Neutrophil (primary cell): ENCODE data around the gene PTPRJ.

ENCODE experiments used
- H3K27ac ChIP-seq: fragments of 200-600 bp; sonication (generic); 2 replicates; pipeline ENCODE4 v1.5.1; 2016; ENCODE audit warnings: mild to moderate bottlenecking, moderate library complexity
- H3K27me3 ChIP-seq: fragments of 200-600 bp; sonication (generic); 2 replicates; pipeline ENCODE4 v1.6.0; 2016; ENCODE audit warnings: mild to moderate bottlenecking
- H3K36me3 ChIP-seq: fragments of 200-600 bp; sonication (generic); 2 replicates; pipeline ENCODE4 v1.5.1; 2017
- H3K4me1 ChIP-seq, 2 experiments: fragments of 200-600 bp in 1 of 2; sonication (generic) in 1 of 2; 1 replicate in 1 of 2; 2 replicates in 1 of 2; pipeline versions ENCODE4 v1.5.1 to v1.6.1; 2013 to 2016; ENCODE audit warnings: low read depth in 1 of 2, low read length in 1 of 2, mild to moderate bottlenecking in 1 of 2, moderate library complexity in 1 of 2; ENCODE audit not compliant: control insufficient read depth in 1 of 2, insufficient read depth in 1 of 2
- H3K4me3 ChIP-seq, 2 experiments: fragments of 200-600 bp in 1 of 2; sonication (generic) in 1 of 2; 1 replicate in 1 of 2; 2 replicates in 1 of 2; pipeline ENCODE4 v1.5.1; 2013 to 2016; ENCODE audit warnings: low read depth in 1 of 2, low read length in 1 of 2, mild to moderate bottlenecking in 1 of 2, moderate library complexity in 1 of 2
- H3K9me3 ChIP-seq: fragments of 200-600 bp; sonication (generic); 2 replicates; pipeline ENCODE4 v1.5.1; 2016
- CTCF ChIP-seq: fragments of 200-600 bp; sonication (generic); IDR thresholded peaks from 2 replicates; pipeline ENCODE4 v1.5.1; 2016; ENCODE audit warnings: antibody characterized with exemption

Gene PTPRJ

GRCh38 chr11:47967577-47968525 lies 12.5 kb upstream of the PTPRJ start:
- no peak for TF ChIP-seq CTCF
- Histone ChIP-seq H3K27me3 (no peaks in the 10 kb centered on the region), H3K9me3 (no peaks in the 10 kb centered on the region)

GRCh38 chr11:47969401-47969800 lies 11.0 kb upstream of the PTPRJ start:
- no peak for TF ChIP-seq CTCF
- no peak overlapping the region for H3K4me3 ChIP-seq
- no peaks in the 10 kb centered on the region for H3K9me3 ChIP-seq
- H3K4me1 ChIP-seq = peaks cover 17 to 22% of the 10 kb centered on the region in 2 experiments
- no peak overlapping the region for H3K27ac ChIP-seq
- H3K27me3 ChIP-seq = no peaks in the 10 kb centered on the region
- H3K36me3 ChIP-seq = no peaks in the 10 kb centered on the region

More at GRCh38 chr11:47967577-47968525, 12.5 kb upstream of the PTPRJ start:
- Histone ChIP-seq H3K36me3 (no peaks in the 10 kb centered on the region), H3K4me1 (peaks cover 1 to 7% of the 10 kb centered on the region in 2 experiments), H3K4me3 (no peak overlapping the region), H3K27ac (peak overlapping the region; percentile 23)

- H3K4me1 ChIP-seq = peaks cover 30 to 37% of the 10 kb centered on the region in 2 experiments
- H3K36me3 ChIP-seq = no peaks in the 10 kb centered on the region
- no peak overlapping the region for H3K4me3 ChIP-seq
- H3K9me3 ChIP-seq = no peaks in the 10 kb centered on the region
- no peak overlapping the region for H3K27ac ChIP-seq
- TF ChIP-seq CTCF = no peak
- H3K27me3 ChIP-seq = no peaks in the 10 kb centered on the region
Observed at GRCh38 chr11:47971501-47971900, 8.9 kb upstream of the PTPRJ start.

GRCh38 chr11:47973173-47973572 lies 7.2 kb upstream of the PTPRJ start:
- H3K4me3 ChIP-seq = no peak overlapping the region
- TF ChIP-seq CTCF = no peak
- no peaks in the 10 kb centered on the region for H3K9me3 ChIP-seq
- peaks cover 44 to 45% of the 10 kb centered on the region in 2 experiments for H3K4me1 ChIP-seq
- peak overlapping the region; percentile 83 for H3K27ac ChIP-seq
- no peaks in the 10 kb centered on the region for H3K36me3 ChIP-seq
- no peaks in the 10 kb centered on the region for H3K27me3 ChIP-seq

- H3K9me3 ChIP-seq = no peaks in the 10 kb centered on the region
- H3K27ac ChIP-seq = no peak overlapping the region
- H3K4me3 ChIP-seq = no peak overlapping the region
- peaks cover 65 to 67% of the 10 kb centered on the region in 2 experiments for H3K4me1 ChIP-seq
- H3K27me3 ChIP-seq = no peaks in the 10 kb centered on the region
- no peak for TF ChIP-seq CTCF
- H3K36me3 ChIP-seq = no peaks in the 10 kb centered on the region
Observed at GRCh38 chr11:47976931-47977330, 3.4 kb upstream of the PTPRJ start.
